Smooth muscle cell of bladder (primary cell): ENCODE data around the gene PANK3. TPM values are rescaled to one million over a fixed set of nuclear protein-coding genes. Genes with fewer than 3 reads are reported as not detected.

Experiments
- total RNA-seq: library from RNA; depleted of rRNA; stranded (reverse); fragments of >200 nt; gene quantifications from 2 replicates; pipeline ENCODE4 v1.2.3, GENCODE V29; 2014

PANK3 gene
- 29.2 and 34.0 TPM in 2 replicates for total RNA-seq

GRCh38 chr5:168578538-168579487, at the start of gene PANK3:
PANK3 (minus strand) TSS chr5:168579368; CDS start chr5:168579283, 85 bp downstream.

GRCh38 chr5:168528521-168529373, 50.4 kb downstream of the PANK3 start, which contains the start of gene FBLL1:
FBLL1 (plus strand) TSS chr5:168529305; CDS start chr5:168529505, 200 bp downstream.

Other genes with a start within 250 kb of the PANK3 start
- 160 and 187 TPM in 2 replicates for gene RARS1, start 92.9 kb downstream of the PANK3 start, total RNA-seq
- 0.28 and 0.74 TPM in 2 replicates for gene FBLL1, start 50.1 kb downstream of the PANK3 start, total RNA-seq